Suprapubic skin (tissue), 4 donors: ENCODE results near the gene TLE7. TPM values are rescaled to one million over a fixed set of nuclear protein-coding genes. Genes with fewer than 3 reads are reported as not detected.

Source experiments
- DNase-seq, 2 donors: peaks; one replicate each; pipeline ENCODE4 v3.0.0-alpha.2; 2019; ENCODE audit warnings: low spot score in 2 of 2
- H3K27ac ChIP-seq: fragments of 200-600 bp; sonication (generic); one replicate; pipeline ENCODE4 v1.5.1; 2019
- H3K27me3 ChIP-seq: fragments of 200-600 bp; sonication (generic); one replicate; pipeline ENCODE4 v1.5.1; 2019
- H3K36me3 ChIP-seq: fragments of 200-600 bp; sonication (generic); one replicate; pipeline ENCODE4 v1.5.1; 2019
- H3K4me1 ChIP-seq: fragments of 200-600 bp; sonication (generic); one replicate; pipeline ENCODE4 v1.5.1; 2019
- H3K4me3 ChIP-seq: fragments of 200-600 bp; sonication (generic); one replicate; pipeline ENCODE4 v1.5.1; 2019; ENCODE audit warnings: mild to moderate bottlenecking
- H3K9me3 ChIP-seq: fragments of 200-600 bp; sonication (generic); one replicate; pipeline ENCODE4 v1.5.1; 2019
- CTCF ChIP-seq, 2 donors: fragments of 200-600 bp in 1 of 2; fragments of 450-650 bp in 1 of 2; sonication (generic) in 1 of 2; IDR thresholded peaks; one replicate each; pipeline ENCODE4 v1.5.1; 2016 to 2019; ENCODE audit warnings: antibody characterized with exemption in 2 of 2, mild to moderate bottlenecking in 1 of 2, moderate library complexity in 1 of 2
- EP300 ChIP-seq: sonication (generic); formaldehyde crosslinking; IDR thresholded peaks from one replicate; pipeline ENCODE4 v1.6.1; 2017; ENCODE audit warnings: antibody characterized with exemption
- POLR2A ChIP-seq, 2 donors: fragments of 450-650 bp; IDR thresholded peaks; one replicate each; pipeline ENCODE4 v1.6.1; 2017; ENCODE audit warnings: antibody characterized with exemption in 2 of 2, mild to moderate bottlenecking in 2 of 2, moderate library complexity in 2 of 2
- POLR2AphosphoS5 ChIP-seq, 3 donors: sonication (generic); formaldehyde crosslinking; IDR thresholded peaks; one replicate each; pipeline ENCODE4 v1.6.1; 2017; ENCODE audit warnings: antibody characterized with exemption in 3 of 3
- WGBS: methylation state at CpG from one replicate; pipeline ENCODE4 v1.1.5; 2018; 5-methylcytosine and 5-hydroxymethylcytosine counted together
- total RNA-seq, 4 donors: library from RNA; depleted of rRNA; stranded (reverse); fragments of >200 nt; gene quantifications; one replicate each; pipeline ENCODE4 v1.1.0, GENCODE V29; 2016

Gene TLE7
- total RNA-seq, 4 donors from 2014 or later, result not detected

- no peak overlapping the region for H3K4me3 ChIP-seq
- TF ChIP-seq POLR2A (IDR thresholded peaks at IDR 0.05), result no peak
- TF ChIP-seq CTCF (IDR thresholded peaks at IDR 0.05), result no peak
- no peak for TF ChIP-seq EP300
- TF ChIP-seq POLR2AphosphoS5 (IDR thresholded peaks at IDR 0.05), result no peak
- H3K27ac ChIP-seq, result no peak overlapping the region
- WGBS, result 69% methylated on average over 16 of the region's 16 CpGs
- H3K36me3 ChIP-seq, result no peaks in the 10 kb centered on the region
- no peaks in the 10 kb centered on the region for H3K4me1 ChIP-seq
- no peaks in the 10 kb centered on the region for H3K9me3 ChIP-seq
- DNase-seq, result no peak
- H3K27me3 ChIP-seq, result peaks cover 28% of the 10 kb centered on the region
Observed at GRCh38 chr16:71409011-71409775, 32.7 kb downstream of the TLE7 start.

DNA sequence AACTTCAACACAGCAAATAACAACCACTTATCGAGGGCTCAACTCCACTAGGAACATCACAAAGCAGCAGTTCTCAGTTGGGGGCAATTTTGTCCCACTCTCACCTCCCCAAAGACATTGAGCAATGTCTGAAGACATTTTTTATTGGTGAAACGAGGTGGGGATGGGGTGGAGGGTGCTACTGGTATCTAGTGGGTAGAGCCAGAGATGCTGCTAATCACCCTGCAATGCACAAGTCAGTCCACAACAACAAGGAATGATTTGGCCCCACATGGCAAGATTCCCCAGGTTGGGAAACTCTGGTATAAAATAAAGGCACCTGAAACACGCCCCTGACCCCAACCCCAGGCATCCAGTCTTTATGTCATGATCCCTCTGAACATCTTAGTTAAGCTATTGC is 33.3 kb downstream of the TLE7 start:
- Histone ChIP-seq H3K36me3 (no peaks in the 10 kb centered on the region), H3K27ac (no peak overlapping the region), H3K9me3 (no peaks in the 10 kb centered on the region), H3K27me3 (peaks cover 28% of the 10 kb centered on the region), H3K4me3 (no peak overlapping the region), H3K4me1 (no peaks in the 10 kb centered on the region)
- TF ChIP-seq POLR2A (IDR thresholded peaks at IDR 0.05) (no peak), POLR2AphosphoS5 (IDR thresholded peaks at IDR 0.05) (no peak), EP300 (no peak), CTCF (IDR thresholded peaks at IDR 0.05) (no peak)
- DNase-seq, result no peak
- WGBS, result 49% methylated on average over 3 of the region's 3 CpGs

DNA sequence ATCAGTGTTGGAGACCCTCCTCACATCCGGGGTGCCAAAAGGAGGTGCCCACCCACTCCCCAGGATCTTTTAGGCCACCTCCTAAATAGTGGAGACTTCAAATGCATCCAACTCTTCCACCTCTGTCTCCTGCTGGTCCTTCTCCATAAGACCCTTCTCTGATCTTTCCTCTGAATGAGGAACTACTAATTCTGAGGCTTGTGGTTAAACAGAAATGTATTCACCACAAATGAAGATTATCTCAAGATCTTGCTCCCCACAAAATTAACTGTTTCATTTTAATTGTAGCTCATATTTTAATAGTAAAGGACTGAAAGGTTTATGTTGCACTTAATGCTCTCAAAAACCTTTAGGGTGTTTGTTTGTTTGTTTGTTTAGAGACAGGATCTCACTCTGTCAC is 34.1 kb downstream of the TLE7 start:
- H3K4me3 ChIP-seq, result no peak overlapping the region
- TF ChIP-seq CTCF (IDR thresholded peaks at IDR 0.05) (no peak), POLR2AphosphoS5 (IDR thresholded peaks at IDR 0.05) (no peak), EP300 (no peak), POLR2A (IDR thresholded peaks at IDR 0.05) (no peak)
- H3K9me3 ChIP-seq, result no peaks in the 10 kb centered on the region
- H3K27ac ChIP-seq, result no peak overlapping the region
- no peaks in the 10 kb centered on the region for H3K36me3 ChIP-seq
- no peak for DNase-seq
- 67% methylated on average over 1 of the region's 1 CpG for WGBS
- H3K4me1 ChIP-seq, result no peaks in the 10 kb centered on the region
- peaks cover 28% of the 10 kb centered on the region for H3K27me3 ChIP-seq

DNA sequence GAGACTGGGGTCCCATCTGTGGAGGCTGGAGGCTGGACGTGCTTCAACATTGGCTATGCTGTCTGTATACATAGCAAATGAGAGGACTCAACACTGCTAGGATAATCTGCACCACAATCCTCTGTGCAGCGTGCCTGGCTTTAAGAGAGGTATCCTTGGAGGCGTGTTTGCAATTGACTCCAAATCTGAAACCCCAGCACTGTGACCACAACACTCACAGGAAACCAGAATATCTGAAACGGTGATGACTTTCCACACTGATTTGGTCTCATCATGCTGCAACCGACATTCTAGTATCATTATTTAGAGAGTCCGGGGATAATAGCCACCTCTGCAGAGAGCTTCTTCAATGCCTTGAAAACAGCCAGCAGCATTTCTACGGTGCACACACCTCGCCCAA is 35.1 kb downstream of the TLE7 start:
- no peak for DNase-seq
- 74% methylated on average over 8 of the region's 8 CpGs for WGBS
- Histone ChIP-seq H3K27me3 (peaks cover 33% of the 10 kb centered on the region), H3K4me3 (no peak overlapping the region), H3K9me3 (no peaks in the 10 kb centered on the region), H3K36me3 (no peaks in the 10 kb centered on the region), H3K4me1 (no peaks in the 10 kb centered on the region), H3K27ac (no peak overlapping the region)
- TF ChIP-seq POLR2A (IDR thresholded peaks at IDR 0.05) (no peak), CTCF (IDR thresholded peaks at IDR 0.05) (no peak), POLR2AphosphoS5 (IDR thresholded peaks at IDR 0.05) (no peak), EP300 (no peak)

GRCh38 chr16:71406316-71406715 is 35.5 kb downstream of the TLE7 start:
- H3K36me3 ChIP-seq, result no peaks in the 10 kb centered on the region
- no peak overlapping the region for H3K4me3 ChIP-seq
- no peaks in the 10 kb centered on the region for H3K9me3 ChIP-seq
- H3K27ac ChIP-seq, result no peak overlapping the region
- no peak for TF ChIP-seq POLR2AphosphoS5 (IDR thresholded peaks at IDR 0.05)
- no peak for TF ChIP-seq POLR2A (IDR thresholded peaks at IDR 0.05)
- TF ChIP-seq CTCF (IDR thresholded peaks at IDR 0.05), result no peak
- no peak for TF ChIP-seq EP300
- DNase-seq, result no peak
- WGBS, result 86% methylated on average over 5 of the region's 5 CpGs
- peaks cover 34% of the 10 kb centered on the region for H3K27me3 ChIP-seq
- H3K4me1 ChIP-seq, result no peaks in the 10 kb centered on the region
